WTC11 (cell line): Measurements from ENCODE around the gene GGTLC1.
"Not testable (repeated sequence)": the region's sequence is repeated elsewhere in the genome, so short reads cannot be mapped to it uniquely, and the experiment has no call there.

ENCODE experiments used
- CREB1 ChIP-seq: sonication (generic); formaldehyde crosslinking; IDR thresholded peaks from 2 replicates; pipeline ENCODE4 v1.8.0; 2023; ENCODE audit warnings: mild to moderate bottlenecking, missing genetic modification reagents
- ETV6 ChIP-seq: sonication (generic); formaldehyde crosslinking; IDR thresholded peaks from 2 replicates; pipeline ENCODE4 v1.8.1; 2022; ENCODE audit warnings: mild to moderate bottlenecking, missing genetic modification reagents
- GABPB1 ChIP-seq: sonication (generic); formaldehyde crosslinking; IDR thresholded peaks from 2 replicates; pipeline ENCODE4 v1.8.1; 2023; ENCODE audit warnings: mild to moderate bottlenecking, missing genetic modification reagents
- JAZF1 ChIP-seq: fragments of 250-450 bp; sonication (Bioruptor Pico); IDR thresholded peaks from 2 replicates; pipeline ENCODE4 v1.9.0; 2021; ENCODE audit warnings: moderate library complexity, mild to moderate bottlenecking, inconsistent platforms
- SMAD3 ChIP-seq: sonication (generic); formaldehyde crosslinking; IDR thresholded peaks from 2 replicates; pipeline ENCODE4 v1.8.0; 2022; ENCODE audit warnings: missing genetic modification reagents, mild to moderate bottlenecking, borderline replicate concordance
- SP1 ChIP-seq: sonication (generic); formaldehyde crosslinking; conservative IDR thresholded peaks from 2 replicates; pipeline ENCODE4 v1.8.1; 2022; ENCODE audit warnings: missing genetic modification reagents
- STAT6 ChIP-seq: sonication (generic); formaldehyde crosslinking; conservative IDR thresholded peaks from 2 replicates; pipeline ENCODE4 v1.8.1; 2023; ENCODE audit warnings: mild to moderate bottlenecking, low read depth, missing genetic modification reagents, moderate library complexity
- TCF7 ChIP-seq: sonication (generic); formaldehyde crosslinking; IDR thresholded peaks from 2 replicates; pipeline ENCODE4 v1.8.0; 2022; ENCODE audit warnings: mild to moderate bottlenecking, low read depth, missing genetic modification reagents, moderate library complexity
- TP53 ChIP-seq: sonication (generic); formaldehyde crosslinking; IDR thresholded peaks from 2 replicates; pipeline ENCODE4 v1.8.1; 2023; ENCODE audit warnings: mild to moderate bottlenecking, missing genetic modification reagents
- ZBTB21 ChIP-seq: sonication (generic); formaldehyde crosslinking; IDR thresholded peaks from 2 replicates; pipeline ENCODE4 v1.8.1; 2023; ENCODE audit warnings: mild to moderate bottlenecking, missing genetic modification reagents, borderline replicate concordance
- ZNF121 ChIP-seq: sonication (generic); formaldehyde crosslinking; IDR thresholded peaks from 2 replicates; pipeline ENCODE4 v1.8.0; 2023; ENCODE audit warnings: missing genetic modification reagents
- TF ChIP-seq, protein P1 (sequence below): fragments of 200-600 bp; IDR thresholded peaks from 2 replicates; pipeline ENCODE4 v1.8.0; 2022; ENCODE audit warnings: antibody characterized with exemption
- TF ChIP-seq, protein P2 (sequence below): fragments of 250-450 bp; sonication (Bioruptor Pico); IDR thresholded peaks from 2 replicates; pipeline ENCODE4 v2.1.2; 2022; ENCODE audit warnings: mild to moderate bottlenecking, moderate library complexity
- TF ChIP-seq, protein P3 (sequence below): sonication (generic); formaldehyde crosslinking; IDR thresholded peaks from 2 replicates; pipeline ENCODE4 v1.8.1; 2023; ENCODE audit warnings: mild to moderate bottlenecking, missing genetic modification reagents, moderate library complexity

DNA sequence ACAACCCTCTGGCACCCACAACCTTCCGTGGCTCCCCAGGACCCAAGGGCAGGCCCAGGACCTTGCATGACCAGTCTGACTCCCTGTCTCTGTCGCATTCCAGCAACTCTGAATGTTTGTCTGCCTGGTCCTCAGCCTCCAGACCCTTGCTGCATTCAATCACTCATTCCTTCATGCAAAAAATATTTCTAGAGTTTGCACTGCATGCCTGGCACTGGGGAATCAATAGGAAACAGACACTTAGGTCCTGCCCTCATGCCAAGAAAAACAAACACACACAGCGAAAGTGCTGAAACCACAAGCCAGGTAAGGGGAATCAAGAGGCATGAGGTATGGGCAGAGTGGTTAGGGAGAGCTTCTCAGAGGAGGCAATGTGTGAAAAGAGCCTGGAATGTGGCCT, 1.9 kb downstream of the GGTLC1 start:
- TF ChIP-seq, protein P1, sequence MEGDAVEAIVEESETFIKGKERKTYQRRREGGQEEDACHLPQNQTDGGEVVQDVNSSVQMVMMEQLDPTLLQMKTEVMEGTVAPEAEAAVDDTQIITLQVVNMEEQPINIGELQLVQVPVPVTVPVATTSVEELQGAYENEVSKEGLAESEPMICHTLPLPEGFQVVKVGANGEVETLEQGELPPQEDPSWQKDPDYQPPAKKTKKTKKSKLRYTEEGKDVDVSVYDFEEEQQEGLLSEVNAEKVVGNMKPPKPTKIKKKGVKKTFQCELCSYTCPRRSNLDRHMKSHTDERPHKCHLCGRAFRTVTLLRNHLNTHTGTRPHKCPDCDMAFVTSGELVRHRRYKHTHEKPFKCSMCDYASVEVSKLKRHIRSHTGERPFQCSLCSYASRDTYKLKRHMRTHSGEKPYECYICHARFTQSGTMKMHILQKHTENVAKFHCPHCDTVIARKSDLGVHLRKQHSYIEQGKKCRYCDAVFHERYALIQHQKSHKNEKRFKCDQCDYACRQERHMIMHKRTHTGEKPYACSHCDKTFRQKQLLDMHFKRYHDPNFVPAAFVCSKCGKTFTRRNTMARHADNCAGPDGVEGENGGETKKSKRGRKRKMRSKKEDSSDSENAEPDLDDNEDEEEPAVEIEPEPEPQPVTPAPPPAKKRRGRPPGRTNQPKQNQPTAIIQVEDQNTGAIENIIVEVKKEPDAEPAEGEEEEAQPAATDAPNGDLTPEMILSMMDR = not testable (repeated sequence)
- TF ChIP-seq STAT6 (CRISPR knock-in tag); SMAD3; SP1 (CRISPR knock-in tag); ZBTB21 (CRISPR knock-in tag); GABPB1 (CRISPR knock-in tag); JAZF1; ETV6 (CRISPR knock-in tag); ZNF121; TCF7; CREB1 (CRISPR knock-in tag); TP53 (CRISPR knock-in tag): not testable (repeated sequence)
- TF ChIP-seq, protein P2, sequence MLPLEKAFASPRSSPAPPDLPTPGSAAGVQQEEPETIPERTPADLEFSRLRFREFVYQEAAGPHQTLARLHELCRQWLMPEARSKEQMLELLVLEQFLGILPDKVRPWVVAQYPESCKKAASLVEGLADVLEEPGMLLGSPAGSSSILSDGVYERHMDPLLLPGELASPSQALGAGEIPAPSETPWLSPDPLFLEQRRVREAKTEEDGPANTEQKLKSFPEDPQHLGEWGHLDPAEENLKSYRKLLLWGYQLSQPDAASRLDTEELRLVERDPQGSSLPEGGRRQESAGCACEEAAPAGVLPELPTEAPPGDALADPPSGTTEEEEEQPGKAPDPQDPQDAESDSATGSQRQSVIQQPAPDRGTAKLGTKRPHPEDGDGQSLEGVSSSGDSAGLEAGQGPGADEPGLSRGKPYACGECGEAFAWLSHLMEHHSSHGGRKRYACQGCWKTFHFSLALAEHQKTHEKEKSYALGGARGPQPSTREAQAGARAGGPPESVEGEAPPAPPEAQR = not testable (repeated sequence)
- TF ChIP-seq, protein P3, sequence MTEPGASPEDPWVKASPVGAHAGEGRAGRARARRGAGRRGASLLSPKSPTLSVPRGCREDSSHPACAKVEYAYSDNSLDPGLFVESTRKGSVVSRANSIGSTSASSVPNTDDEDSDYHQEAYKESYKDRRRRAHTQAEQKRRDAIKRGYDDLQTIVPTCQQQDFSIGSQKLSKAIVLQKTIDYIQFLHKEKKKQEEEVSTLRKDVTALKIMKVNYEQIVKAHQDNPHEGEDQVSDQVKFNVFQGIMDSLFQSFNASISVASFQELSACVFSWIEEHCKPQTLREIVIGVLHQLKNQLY (CRISPR knock-in tag) = not testable (repeated sequence)
